Measurements from ENCODE around the gene ATP1A1.

- TF ChIP-seq, protein P1, sequence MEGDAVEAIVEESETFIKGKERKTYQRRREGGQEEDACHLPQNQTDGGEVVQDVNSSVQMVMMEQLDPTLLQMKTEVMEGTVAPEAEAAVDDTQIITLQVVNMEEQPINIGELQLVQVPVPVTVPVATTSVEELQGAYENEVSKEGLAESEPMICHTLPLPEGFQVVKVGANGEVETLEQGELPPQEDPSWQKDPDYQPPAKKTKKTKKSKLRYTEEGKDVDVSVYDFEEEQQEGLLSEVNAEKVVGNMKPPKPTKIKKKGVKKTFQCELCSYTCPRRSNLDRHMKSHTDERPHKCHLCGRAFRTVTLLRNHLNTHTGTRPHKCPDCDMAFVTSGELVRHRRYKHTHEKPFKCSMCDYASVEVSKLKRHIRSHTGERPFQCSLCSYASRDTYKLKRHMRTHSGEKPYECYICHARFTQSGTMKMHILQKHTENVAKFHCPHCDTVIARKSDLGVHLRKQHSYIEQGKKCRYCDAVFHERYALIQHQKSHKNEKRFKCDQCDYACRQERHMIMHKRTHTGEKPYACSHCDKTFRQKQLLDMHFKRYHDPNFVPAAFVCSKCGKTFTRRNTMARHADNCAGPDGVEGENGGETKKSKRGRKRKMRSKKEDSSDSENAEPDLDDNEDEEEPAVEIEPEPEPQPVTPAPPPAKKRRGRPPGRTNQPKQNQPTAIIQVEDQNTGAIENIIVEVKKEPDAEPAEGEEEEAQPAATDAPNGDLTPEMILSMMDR (IDR thresholded peaks at IDR 0.05), result no peak
- TF ChIP-seq POLR2AphosphoS5 (IDR thresholded peaks at IDR 0.05), result no peak
Observed at GRCh38 chr1:116374353-116375147, 1.5 kb downstream of the ATP1A1 start.

All from gastroesophageal sphincter (tissue), 3 donors.